Left ventricle myocardium inferior (tissue), 1 donor: ENCODE results near the gene TSC22D3. TPM values are rescaled to one million over a fixed set of nuclear protein-coding genes. Genes with fewer than 3 reads are reported as not detected.

Experiments
- DNase-seq: peaks from one replicate; pipeline ENCODE4 v3.0.0-alpha.2; 2020
- H3K27ac ChIP-seq: fragments of 200-600 bp; replicated peaks from 2 replicates; pipeline ENCODE4 v1.8.0; 2021
- H3K27me3 ChIP-seq: fragments of 200-600 bp; 2 replicates; pipeline ENCODE4 v1.8.0; 2021; ENCODE audit warnings: low read depth
- H3K36me3 ChIP-seq: fragments of 200-600 bp; 2 replicates; pipeline ENCODE4 v1.8.0; 2021
- H3K4me1 ChIP-seq: fragments of 200-600 bp; 2 replicates; pipeline ENCODE4 v1.8.0; 2021
- H3K4me3 ChIP-seq: fragments of 200-600 bp; 2 replicates; pipeline ENCODE4 v1.8.0; 2021; ENCODE audit warnings: mild to moderate bottlenecking, moderate library complexity
- H3K9me3 ChIP-seq: fragments of 200-600 bp; replicated peaks from 2 replicates; pipeline ENCODE4 v1.8.0; 2021
- intact Hi-C: fragments of 100-400 bp; cut with micrococcal nuclease; formaldehyde crosslinking; loops from one replicate; pipeline ENCODE4 v1.11.0; 2022
- total RNA-seq: library from RNA; stranded (reverse); fragmentation: NEBNext Ultra II Directional; extraction: Animal tissue kit (Norgen Biotek cat#: 25700); gene quantifications from one replicate; pipeline ENCODE4 v1.2.1, GENCODE V29; 2021
- TF ChIP-seq, protein P1 (sequence below): fragments of 200-600 bp; IDR thresholded peaks from 2 replicates; pipeline ENCODE4 v1.8.0; 2021; ENCODE audit warnings: antibody characterized with exemption, mild to moderate bottlenecking, borderline replicate concordance
- donor health status: DM: no; HTN: yes; CAD: no; lungs with severe emphysema.

Gene TSC22D3
- total RNA-seq, 1 donor from 2014 or later = 58.9 TPM

- no peak overlapping the region for H3K27ac ChIP-seq
- H3K4me3 ChIP-seq = no peak overlapping the region
- TF ChIP-seq, protein P1, sequence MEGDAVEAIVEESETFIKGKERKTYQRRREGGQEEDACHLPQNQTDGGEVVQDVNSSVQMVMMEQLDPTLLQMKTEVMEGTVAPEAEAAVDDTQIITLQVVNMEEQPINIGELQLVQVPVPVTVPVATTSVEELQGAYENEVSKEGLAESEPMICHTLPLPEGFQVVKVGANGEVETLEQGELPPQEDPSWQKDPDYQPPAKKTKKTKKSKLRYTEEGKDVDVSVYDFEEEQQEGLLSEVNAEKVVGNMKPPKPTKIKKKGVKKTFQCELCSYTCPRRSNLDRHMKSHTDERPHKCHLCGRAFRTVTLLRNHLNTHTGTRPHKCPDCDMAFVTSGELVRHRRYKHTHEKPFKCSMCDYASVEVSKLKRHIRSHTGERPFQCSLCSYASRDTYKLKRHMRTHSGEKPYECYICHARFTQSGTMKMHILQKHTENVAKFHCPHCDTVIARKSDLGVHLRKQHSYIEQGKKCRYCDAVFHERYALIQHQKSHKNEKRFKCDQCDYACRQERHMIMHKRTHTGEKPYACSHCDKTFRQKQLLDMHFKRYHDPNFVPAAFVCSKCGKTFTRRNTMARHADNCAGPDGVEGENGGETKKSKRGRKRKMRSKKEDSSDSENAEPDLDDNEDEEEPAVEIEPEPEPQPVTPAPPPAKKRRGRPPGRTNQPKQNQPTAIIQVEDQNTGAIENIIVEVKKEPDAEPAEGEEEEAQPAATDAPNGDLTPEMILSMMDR = no peak
- peaks cover 7% of the 10 kb centered on the region for H3K9me3 ChIP-seq
- intact Hi-C loops = no loop called here
- H3K4me1 ChIP-seq = no peaks in the 10 kb centered on the region
- H3K27me3 ChIP-seq = no peaks in the 10 kb centered on the region
- no peaks in the 10 kb centered on the region for H3K36me3 ChIP-seq
- no peak for DNase-seq
Observed at GRCh38 chrX:107804427-107804826, 28.8 kb upstream of the TSC22D3 start.

DNA sequence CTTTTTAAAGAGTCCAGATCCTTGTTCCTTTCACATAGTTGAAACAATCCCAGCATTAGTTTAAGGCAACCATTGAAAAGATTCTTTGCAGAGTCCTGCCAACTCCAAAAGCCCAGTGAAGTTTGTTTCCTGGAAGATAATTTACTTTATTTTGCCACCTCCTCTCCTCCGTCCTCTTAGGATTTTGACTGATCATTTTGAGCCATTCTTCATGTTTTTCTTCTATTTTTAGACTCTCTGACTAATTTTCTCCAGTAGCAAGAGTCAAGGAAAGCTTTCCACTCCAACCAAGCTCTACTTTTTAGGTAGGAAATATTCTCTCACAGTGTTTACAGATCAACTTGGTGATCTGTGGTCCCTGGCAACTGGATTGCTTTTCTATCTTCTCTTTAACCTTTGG is 12.2 kb upstream of the TSC22D3 start:
- Histone ChIP-seq H3K4me3 (no peak overlapping the region), H3K9me3 (no peaks in the 10 kb centered on the region), H3K4me1 (no peaks in the 10 kb centered on the region), H3K27ac (no peak overlapping the region), H3K27me3 (no peaks in the 10 kb centered on the region), H3K36me3 (no peaks in the 10 kb centered on the region)
- TF ChIP-seq, protein P1 = no peak
- no peak for DNase-seq
- intact Hi-C loops = no loop called here

- Histone ChIP-seq H3K4me3 (no peak overlapping the region), H3K27ac (no peak overlapping the region), H3K4me1 (peaks cover 3% of the 10 kb centered on the region), H3K9me3 (no peaks in the 10 kb centered on the region), H3K27me3 (no peaks in the 10 kb centered on the region), H3K36me3 (no peaks in the 10 kb centered on the region)
- intact Hi-C loops = no loop called here
- TF ChIP-seq, protein P1 = no peak
- no peak for DNase-seq
Observed at GRCh38 chrX:107780525-107780924, 4.9 kb upstream of the TSC22D3 start.

- TF ChIP-seq, protein P1 = no peak
- DNase-seq = no peak
- Histone ChIP-seq H3K4me1 (peaks cover 20% of the 10 kb centered on the region), H3K36me3 (no peaks in the 10 kb centered on the region), H3K27ac (peak within 1 kb of the TSS; percentile 87), H3K27me3 (no peaks in the 10 kb centered on the region), H3K9me3 (no peaks in the 10 kb centered on the region), H3K4me3 (peak within 1 kb of the TSS; percentile 73)
- intact Hi-C loops = loop anchor here (5.0 kb wide), 2 partner anchors 50 to 120 kb away; no protein-coding TSS in a partner anchor
Observed at GRCh38 chrX:107777536-107777832, 1.9 kb upstream of the TSC22D3 start, which contains the start of gene NCBP2L. NCBP2L (plus strand) TSS chrX:107777733; CDS start chrX:107794221, 16,488 bp downstream.

GRCh38 chrX:107776649-107777535 is 1.3 kb upstream of the TSC22D3 start:
- Histone ChIP-seq H3K4me3 (peak overlapping the region; percentile 73), H3K9me3 (no peaks in the 10 kb centered on the region), H3K27ac (peak overlapping the region; percentile 87), H3K4me1 (peaks cover 20% of the 10 kb centered on the region), H3K27me3 (no peaks in the 10 kb centered on the region), H3K36me3 (no peaks in the 10 kb centered on the region)
- DNase-seq = peak; percentile 67
- intact Hi-C loops = loop anchor here (5.0 kb wide), 2 partner anchors 50 to 120 kb away; no protein-coding TSS in a partner anchor
- TF ChIP-seq, protein P1 = peak; percentile 73
